Stimulated activated naive CD4-positive, alpha-beta T cell (primary cell): ENCODE results near the gene ANXA6.

ENCODE experiments used
- DNase-seq, 6 experiments: peaks; one replicate each; lab custom pipeline; 2025; lab: John Stamatoyannopoulos, UW

ANXA6 gene

DNA sequence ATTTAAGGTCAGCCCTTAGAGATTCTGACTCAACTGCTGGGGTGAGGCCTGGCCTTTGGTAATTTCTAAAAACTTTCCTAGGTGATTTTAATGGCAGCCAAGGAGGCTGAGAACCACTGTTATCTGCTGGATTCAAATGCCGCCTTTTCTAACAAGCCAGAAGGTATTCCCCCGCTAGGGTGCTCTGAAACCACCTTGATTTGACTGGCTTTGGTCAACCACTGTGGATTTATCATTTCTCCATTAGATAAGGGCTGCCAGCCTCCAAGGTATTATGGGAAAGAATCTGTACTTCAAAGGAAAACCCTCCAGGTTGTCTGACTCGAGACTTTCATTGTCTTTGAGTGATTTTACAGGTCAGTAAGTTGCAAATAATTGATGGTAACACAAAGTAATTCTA is 4.3 kb downstream of the ANXA6 start:
- no peak for DNase-seq

DNA sequence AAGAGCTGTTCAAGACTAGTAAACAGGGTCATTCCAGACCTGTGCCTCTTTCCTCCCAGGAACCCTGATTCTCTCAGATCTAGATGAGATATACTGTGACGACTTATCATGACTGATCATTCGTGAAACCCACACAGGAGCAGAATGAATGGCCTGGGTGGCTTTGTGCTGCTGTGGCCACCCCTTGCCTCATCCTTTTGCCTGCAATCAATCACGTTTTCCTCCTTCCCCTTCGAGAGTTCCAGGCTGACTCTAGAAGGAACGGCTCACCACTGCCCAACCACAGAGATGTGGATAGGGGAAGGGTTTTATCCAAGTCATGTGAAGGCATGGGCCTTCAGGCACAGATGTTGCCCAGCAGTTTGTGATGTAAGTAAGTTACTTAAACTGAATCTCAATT is 5.8 kb downstream of the ANXA6 start:
- no peak for DNase-seq

DNA sequence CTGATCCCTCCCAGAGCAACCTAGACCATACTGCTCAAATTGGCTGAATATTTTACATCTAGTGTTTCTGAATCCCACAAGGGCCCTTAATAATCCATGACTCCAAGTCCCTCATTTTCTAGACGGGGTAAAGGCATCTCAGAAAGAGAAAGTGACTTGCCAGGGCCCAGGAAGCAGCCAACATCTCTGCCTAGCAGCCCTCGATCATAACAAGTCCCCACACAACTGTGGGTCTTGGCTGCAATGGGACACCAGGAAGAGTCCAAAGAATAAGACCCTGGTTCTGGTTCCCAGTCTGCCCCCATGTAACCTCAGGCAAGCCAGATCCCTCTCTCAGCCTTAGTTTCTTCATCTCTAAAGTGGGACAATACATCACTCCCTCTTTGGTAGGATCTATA is 6.3 kb downstream of the ANXA6 start:
- peak in 2 of 6 experiments; percentile 14 to 22 for DNase-seq

DNA sequence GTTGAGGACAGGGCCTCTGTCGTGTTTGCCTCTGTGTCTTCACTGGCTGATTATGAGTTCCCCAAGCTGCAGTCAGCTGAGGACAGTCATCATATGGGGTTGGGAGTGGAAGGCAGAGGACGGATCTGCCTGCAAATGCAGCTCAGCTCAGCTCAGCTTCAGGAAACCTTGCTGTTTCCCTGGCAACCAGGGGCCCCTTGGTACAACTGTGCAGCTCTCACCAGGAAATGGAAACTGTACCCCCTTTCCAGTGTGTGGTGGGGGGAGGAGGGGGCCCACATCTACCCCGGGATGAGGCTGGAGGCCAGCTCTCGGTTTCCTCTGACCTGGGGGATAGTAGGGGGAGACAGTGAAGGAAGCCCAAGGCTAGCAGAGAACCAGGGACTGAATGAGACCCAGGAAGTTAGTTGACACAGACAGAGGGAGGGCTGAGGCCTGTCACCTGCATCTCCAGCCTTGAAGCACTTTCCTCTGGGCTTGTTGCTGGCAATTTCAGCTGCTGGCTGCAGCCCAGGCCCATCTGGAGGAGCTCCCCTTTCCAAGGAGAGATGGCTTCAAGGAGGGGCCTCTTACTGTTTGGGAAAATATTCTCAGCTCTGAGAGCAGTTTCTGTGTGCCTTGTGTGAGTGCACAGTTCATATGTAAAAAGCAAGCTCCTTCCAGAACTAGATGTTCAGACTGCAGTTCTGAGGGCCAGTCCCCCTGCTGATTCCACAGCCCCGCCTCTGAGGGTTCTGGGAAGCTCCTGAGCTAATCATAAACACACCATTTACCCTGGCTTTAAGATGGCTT is 6.9 kb downstream of the ANXA6 start:
- DNase-seq: peak; percentile 64 to 80 (median 78)

DNA sequence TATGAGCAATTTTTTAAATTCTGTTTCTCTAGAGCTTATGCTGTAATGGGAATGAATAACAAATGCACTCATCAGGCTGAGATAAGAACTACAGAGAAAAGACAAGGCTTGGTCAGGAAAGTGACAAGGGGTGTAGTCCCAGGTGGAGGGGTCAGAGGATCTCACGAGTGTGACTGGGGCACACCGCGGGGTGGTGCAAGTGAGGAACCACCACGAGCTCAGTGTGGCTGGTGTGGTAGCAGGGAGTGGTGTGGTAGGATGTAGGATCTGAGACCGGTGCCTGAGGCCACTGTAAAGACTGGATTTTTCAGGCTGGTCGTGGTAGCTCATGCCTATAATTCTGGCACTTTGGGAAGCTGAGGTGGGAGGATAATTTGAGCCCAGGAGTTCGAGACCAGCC is 9.0 kb downstream of the ANXA6 start:
- DNase-seq: no peak

DNA sequence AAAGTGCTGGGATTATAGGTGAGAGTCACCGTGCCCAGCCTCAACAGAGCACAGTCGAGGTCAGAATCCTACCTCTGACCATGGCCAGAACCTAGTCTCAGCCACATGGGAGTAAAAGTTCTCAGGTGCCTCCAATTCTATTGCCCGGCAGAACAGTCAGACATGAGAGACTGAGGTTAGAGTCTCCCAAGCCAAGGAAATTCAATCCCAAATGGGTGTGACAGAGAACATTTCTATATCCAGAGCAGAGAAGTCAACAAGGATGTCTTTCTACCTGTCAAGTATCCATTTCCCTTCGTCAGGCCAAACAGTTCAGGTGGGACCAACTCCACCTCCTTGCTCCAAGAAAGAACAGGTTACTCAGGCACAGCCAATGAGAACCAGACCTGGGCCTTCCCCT is 10.5 kb downstream of the ANXA6 start:
- no peak for DNase-seq

DNA sequence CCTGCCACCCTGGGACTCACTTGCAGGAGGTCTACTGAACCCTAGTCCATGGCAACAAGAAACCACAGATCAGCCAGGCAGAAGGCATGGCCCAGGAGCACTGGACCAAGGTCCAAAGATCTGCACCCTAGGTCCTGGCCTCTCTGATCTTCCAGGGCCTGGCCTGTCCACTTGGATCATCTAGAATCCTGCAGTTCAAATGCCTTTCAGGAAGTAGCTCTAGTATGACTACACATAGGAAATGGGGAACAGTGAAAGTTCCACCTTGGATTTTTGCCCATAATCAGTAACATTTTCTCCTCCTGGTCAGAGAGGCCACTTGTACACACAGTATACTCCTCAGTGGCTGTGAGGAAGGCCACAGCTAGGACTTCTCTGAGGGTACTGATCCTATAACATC is 11.5 kb downstream of the ANXA6 start:
- no peak for DNase-seq

DNA sequence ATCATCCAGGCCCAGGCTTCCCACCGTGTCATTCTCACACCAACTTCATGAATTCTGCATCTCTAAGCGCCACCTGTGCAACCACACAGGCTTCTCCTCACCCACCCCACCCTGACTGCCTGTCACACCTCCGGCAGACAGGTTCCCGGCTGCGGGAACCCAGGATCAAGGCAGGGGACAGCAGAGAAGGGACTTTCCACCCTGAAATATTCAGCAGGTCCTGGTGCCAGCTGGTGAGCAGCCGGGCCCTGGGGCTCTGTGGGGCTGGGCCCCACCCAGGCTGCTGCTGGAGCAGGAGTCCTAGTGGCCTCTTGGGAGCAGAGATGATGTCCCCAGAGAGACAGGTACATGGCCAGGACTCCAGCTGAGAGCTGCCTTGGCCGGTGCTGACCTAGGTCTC is 12.7 kb downstream of the ANXA6 start:
- DNase-seq: no peak

DNA sequence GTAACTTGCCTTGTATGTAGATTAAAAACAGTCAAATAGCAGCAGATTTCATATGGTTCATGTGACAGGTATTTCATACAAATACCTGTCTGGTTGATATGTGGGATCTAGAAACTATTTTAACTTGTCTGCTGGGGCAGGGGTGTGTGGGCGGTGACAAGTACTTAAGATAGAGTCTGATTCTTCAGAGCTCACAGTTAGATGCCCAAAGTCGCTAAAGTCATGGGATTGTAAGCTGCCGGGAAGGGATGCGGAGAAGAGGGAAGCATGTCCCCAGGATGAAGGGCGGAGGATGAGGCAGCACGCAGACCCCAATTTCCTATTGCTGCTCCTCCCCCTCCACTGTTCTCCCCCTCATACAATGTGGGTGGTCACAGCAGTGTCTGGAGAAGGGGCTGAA is 13.3 kb downstream of the ANXA6 start:
- no peak for DNase-seq

DNA sequence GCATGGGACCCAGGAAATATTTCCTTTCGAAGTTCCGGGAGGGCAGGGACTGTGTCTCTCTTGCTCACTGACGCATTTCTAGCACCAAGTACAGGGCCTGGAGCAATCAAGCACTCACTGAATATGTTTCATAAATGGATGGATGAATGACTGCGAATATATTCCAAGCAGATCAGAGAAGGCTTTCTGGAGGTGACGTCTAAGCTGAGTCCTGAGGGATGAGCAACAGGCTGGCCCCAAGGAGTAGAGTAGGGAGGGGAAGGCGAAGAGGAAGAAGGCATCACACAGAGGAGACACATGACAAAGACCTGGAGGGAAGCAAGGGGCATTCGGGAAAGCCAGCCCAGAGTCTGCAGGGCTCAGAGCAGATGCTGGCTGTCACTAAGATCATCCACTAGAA is 13.9 kb downstream of the ANXA6 start:
- no peak for DNase-seq

DNA sequence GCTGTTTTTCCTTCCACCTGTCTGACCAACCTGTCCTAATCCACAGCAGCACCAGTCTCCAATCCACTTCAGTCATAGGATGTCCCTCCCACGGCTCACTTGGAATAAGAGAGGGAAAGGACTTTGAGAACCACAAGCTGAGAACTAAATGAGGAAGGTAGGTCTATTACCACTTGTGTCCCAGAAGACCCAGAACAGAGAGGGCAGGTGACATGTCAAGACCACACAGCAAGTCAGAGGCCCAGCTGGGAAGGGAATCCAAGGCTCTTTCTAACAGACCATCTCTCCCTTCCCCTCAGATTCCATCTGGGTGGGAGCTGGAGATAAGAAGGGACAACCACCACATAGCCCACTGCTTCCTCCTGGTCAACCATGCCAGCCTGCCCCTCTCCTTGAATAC is 14.6 kb downstream of the ANXA6 start:
- no peak for DNase-seq

DNA sequence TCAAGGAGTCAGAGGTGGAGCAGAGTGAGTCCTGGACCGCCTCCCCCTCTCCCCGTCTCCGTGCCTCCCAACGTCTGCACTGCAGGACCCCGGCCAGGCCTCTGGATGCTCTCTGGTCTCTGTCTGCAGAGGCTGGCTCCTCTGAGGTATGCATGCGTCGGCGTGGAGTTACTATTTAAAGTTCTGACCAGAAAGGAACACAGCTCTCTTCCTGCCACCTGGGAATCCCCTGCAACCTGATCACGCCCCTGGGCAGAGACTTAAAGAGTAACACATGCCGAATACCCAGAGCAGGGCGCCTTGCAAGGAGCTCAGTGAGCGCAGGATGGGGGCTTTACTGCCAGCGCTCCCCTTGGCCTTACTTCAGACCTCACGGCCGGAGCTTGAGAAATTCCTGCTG is 16.0 kb downstream of the ANXA6 start:
- peak; percentile 14 to 52 (median 28) for DNase-seq

DNA sequence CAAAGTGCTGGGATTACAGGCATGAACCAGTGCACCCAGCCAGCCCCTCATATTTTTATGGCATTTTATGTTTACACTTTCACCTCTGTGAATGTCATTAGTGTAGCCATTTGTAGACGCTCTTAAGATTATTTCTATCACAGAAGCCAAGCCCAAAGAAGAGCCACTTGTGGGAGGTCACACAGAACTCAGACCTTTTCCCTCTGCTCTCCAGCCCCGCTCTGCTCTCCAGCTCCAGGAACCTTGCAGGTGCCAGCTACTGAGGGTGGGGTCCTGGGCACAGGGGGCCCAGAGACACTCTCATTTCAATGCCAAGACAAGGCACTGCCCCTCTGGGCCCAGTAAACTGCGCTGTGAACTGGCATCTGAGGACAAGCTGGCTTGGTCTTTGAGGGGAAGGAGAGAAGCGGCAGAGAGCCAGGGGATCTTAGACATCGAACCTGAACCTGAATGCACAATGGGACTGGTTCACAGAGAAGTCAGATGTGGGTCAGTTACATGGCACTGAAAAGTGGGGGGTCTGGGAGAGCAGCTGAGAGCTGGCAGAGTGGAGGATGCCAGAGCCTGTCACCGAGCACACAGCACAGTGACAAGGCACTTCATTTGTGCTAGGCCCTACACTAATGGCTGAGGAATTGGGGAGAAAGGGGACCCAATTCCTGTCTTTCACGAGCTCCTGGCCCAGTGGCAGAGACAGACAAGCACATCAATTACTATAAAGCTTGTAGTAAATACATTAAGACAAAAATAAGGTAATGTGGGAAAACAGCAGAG is 16.7 kb downstream of the ANXA6 start:
- no peak for DNase-seq

DNA sequence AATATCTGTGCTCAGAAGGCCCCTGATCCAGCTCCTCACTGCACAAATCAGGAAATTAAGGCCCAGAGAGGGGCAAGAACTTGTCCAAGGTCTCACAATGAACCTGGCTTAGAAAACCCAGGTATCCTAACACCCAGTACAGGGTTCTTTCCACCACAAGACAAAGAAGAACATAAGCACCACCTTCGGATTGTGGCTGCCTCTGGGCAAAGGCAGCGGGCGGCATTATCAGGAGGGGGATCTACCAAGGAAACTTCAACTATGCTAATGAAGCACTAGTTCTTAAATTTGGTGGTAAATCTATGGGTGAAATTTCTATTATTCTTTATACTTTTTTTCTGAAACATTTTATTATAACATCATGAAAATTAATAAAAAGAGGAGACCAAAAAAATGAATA is 17.9 kb downstream of the ANXA6 start:
- DNase-seq: no peak

DNA sequence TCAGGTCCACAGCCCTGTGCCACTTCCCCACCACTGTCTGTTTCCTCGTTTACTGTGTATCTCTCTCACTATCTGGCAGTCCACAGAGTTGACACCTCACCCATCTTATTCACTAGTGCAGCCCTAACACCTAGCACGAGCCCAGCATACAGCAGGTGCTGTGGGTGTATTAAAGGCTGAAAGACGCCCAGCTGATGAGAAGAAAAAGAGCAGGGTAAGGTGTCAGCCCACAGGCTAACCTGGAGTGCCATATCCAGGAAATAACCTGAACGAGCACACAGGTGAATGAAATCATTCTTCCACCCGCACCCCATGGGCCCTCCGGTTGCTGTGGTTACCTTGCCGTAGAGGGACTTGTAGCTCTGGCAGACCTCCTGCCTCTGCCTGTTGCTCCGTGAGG is 18.6 kb downstream of the ANXA6 start:
- peak in 1 of 6 experiments; percentile 13 for DNase-seq

DNA sequence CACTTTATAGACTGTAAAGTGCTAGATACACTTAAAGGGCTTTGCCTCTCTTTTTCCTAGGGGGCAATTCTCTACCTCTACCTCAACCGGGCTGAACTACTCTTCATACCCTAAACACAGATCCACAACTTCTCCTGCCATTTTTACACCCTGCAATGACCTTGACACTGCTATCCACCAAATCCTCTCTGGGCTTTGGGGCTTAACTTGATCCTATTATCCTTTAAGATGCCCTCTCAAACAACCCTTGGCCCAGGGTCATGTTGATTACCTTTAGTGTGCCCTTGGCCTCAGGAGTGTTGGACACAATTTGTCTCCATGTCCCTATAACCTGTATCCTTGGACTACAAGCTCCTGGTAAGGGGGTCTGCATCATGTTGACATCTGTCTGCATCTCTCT is 19.5 kb downstream of the ANXA6 start:
- DNase-seq: no peak

DNA sequence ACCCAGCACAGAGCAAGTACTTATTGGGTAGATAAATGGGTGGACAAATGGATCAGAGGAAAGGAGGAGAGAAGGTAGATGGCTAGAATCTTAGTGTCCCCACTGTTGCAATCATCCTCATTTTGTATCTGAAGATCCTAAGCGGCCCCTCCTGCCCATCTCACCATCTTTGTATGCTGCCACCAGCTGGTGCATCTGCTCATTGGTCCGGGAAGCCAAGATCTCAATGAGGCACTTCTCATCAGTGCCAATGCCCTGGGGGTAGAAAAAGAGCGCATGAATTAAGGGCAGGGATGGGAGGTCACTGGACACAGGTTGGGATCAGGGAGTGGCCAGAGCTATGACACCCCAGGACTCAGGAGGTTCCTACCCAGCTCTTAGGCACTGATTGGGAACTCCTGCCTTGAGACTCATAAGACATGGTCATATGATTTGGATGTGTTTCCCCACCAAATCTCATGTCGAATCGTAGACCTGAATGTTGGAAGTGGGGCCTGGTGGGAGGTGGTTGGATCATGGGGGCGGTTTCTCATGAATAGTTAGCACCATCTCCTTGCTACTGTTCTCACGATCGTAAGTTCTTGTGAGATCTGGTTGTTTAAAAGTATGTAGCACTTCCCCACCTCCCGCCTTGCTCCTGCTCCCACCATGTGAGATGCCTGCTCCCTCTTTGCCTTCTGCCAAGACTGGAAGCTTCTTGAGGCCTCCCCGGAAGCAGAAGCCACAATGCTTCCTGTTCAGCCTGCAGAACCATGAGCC is 20.3 kb downstream of the ANXA6 start:
- no peak for DNase-seq

DNA sequence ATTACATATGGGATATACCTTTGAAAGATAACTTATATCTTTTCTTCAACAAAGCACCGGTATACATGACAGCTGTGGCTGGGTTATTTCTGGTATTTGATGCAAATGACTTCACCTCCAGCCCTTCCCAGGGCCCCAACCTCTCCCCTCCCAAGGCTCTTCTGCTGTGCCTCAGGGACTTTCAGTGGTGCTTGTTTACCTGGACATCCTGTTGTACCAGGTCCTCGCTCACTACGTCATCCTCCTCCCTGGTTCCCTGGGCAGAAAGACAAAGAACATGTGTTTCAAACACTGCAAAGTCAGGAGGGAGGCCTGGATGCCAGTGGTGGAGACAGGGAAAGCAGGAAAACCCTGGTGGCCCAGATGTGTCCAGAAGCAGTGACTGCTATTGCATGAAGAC is 23.4 kb downstream of the ANXA6 start:
- no peak for DNase-seq

DNA sequence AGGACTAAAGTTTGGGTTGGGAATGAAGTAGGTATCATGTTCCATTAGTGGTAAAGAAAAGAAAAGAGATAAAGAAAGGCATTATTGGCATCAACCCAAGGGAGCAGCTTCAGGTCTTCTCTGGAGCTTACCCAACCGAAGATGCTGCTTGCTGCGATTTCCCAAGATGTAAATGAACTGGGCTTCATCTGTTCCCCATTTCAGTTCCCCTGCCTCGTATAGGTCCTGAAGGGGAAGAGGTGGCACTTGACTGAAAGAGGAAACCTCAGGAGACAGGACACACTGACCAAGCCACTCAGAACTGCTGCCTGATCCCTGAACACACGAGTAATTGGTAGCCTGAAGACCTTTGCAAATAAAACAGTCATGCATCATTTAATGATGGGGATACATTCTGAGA is 24.6 kb downstream of the ANXA6 start:
- DNase-seq: no peak

DNA sequence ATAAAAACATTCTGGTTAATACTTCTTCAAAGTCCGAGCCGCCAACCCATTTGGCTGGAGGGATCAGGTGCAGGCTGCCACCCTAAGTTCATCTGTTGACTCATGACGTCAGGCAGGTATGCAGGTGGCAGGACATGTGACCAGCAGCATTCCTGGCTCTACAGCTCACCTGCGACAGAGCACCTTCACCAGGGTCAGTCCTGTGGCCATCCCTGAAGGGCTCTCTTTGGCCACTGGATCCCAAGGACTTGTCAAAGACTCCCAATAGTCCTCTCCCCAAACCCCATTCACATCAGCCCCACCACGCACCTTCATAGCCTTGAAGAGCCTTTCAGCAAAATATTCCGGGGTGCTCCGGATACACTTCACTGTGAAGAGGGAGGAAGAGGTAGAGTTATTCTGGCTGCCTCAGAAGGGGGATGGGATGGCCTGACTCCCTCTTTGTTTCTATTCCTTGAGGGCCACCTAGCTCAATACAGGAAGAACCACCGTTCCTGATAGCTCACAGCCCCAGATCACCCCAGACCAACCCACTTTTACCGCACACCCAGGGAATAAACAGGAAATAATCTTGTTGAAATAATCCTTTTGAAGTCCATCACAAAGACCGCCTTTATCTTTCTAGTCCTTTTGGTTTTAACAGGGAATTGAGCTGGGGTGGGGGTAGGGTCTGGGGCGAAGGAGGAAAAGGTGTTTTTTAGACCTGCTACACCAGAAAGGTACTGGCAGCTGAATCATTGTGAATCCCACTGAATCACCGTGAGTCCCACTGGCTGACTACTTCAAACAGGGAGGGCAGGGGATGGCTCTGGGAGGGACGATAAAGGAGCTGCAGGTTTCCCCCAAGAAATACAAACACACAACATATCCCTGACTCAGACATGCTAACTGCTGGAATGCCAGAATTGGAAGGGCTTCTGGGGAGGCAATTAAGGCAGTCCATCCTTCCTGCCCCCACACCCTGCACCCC is 26.4 kb downstream of the ANXA6 start:
- DNase-seq: peak in 1 of 6 experiments; percentile 15

DNA sequence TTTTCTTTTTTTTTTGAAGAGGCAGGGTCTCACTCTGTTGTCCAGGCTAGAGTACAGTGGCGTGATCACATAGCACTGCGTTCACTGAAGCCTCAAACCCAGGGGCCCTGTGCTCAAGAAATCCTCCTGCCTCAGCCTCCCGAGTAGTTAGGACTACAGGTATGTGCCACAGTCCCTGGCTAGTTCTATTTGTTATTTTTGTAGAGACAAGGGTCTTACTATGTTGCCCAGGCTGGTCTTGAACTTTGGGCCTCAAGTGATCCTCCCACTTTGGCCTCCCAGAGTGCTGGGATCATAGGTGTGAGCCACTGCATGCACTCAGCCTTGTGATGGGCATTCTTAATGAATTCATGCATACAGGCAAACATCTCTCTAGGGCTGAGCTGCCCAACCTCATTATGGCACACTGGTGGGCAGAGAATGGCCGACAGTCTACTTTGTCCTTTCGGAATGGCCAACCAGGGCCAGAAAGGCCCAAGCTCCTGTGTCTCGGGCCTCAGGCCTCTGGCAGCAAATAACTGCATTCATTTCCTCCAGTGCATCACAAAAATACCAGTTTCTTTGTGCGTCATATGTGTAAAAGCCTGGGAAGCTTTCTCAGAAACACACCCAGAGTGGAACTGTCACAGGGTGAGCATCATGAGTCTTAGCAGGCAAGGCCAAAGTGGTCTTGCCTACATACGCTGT is 27.2 kb downstream of the ANXA6 start:
- DNase-seq: no peak
